Measurements from ENCODE around the gene NEK1. TPM values are rescaled to one million over a fixed set of nuclear protein-coding genes. Genes with fewer than 3 reads are reported as not detected.

The NEK1 gene
- total and polyA plus RNA-seq, 2 of the 13 experiments (the other 11 are each of a cell fraction or from before 2014, with no cell fraction given): 2.9 to 5.4 TPM

- Histone ChIP-seq H3K9ac (ENCODE audit: insufficient read depth, low read depth, low read length) (no peak overlapping the region), H3K36me3 (replicated peaks in 1 of 2; ENCODE audit: control insufficient read depth in 1 of 2, insufficient read depth in 2 of 2, low read length in 2 of 2) (no peaks in the 10 kb centered on the region), H3K4me1 (ENCODE audit: insufficient read depth, low read length) (no peaks in the 10 kb centered on the region), H2AFZ (ENCODE audit: low read length) (no peak overlapping the region), H3K79me2 (ENCODE audit: insufficient read depth, low read length) (no peaks in the 10 kb centered on the region), H4K20me1 (ENCODE audit: insufficient read depth, low read length) (no peaks in the 10 kb centered on the region), H3K4me3 (replicated peaks in 1 of 3; ENCODE audit: insufficient read depth in 1 of 3, low read depth in 2 of 3, low read length in 3 of 3) (no peak overlapping the region), H3K27me3 (ENCODE audit: control insufficient read depth in 1 of 2, insufficient read depth in 2 of 2, low read length in 2 of 2) (no peaks in the 10 kb centered on the region), H3K4me2 (ENCODE audit: low read depth, low read length) (no peak overlapping the region), H3K9me3 (ENCODE audit: low read length) (no peaks in the 10 kb centered on the region), H3K27ac (ENCODE audit: extremely low read length, insufficient read depth, low read length) (no peak overlapping the region)
- no TSS peak for BruUV-seq (replicated peaks)
- ATAC-seq: no peak
- no peak for TF ChIP-seq LBX2 (CRISPR knock-in tag; IDR thresholded peaks at IDR 0.05; ENCODE audit: borderline replicate concordance)
- TF ChIP-seq ZNF629 (CRISPR knock-in tag; conservative IDR thresholded peaks at IDR 0.05): no peak
- TF ChIP-seq ZNF562 (CRISPR knock-in tag; IDR thresholded peaks at IDR 0.05; ENCODE audit: borderline replicate concordance): no peak
- TF ChIP-seq TBX3 (IDR thresholded peaks at IDR 0.05; ENCODE audit: borderline replicate concordance): no peak
- TF ChIP-seq ZC3H13 (CRISPR knock-in tag; IDR thresholded peaks at IDR 0.05): no peak
- no peak for TF ChIP-seq FOSL2 (CRISPR knock-in tag; IDR thresholded peaks at IDR 0.05)
- TF ChIP-seq MAF1 (CRISPR knock-in tag; IDR thresholded peaks at IDR 0.05; ENCODE audit: borderline replicate concordance): no peak
- TF ChIP-seq NONO (IDR thresholded peaks at IDR 0.05): no peak
- TF ChIP-seq NONO (CRISPR knock-in tag; conservative IDR thresholded peaks at IDR 0.05): no peak
- TF ChIP-seq SP140L (CRISPR knock-in tag; IDR thresholded peaks at IDR 0.05; ENCODE audit: borderline replicate concordance): no peak
- TF ChIP-seq CENPT (CRISPR knock-in tag; IDR thresholded peaks at IDR 0.05; ENCODE audit: low read depth): no peak
- TF ChIP-seq TRAFD1 (CRISPR knock-in tag; IDR thresholded peaks at IDR 0.05; ENCODE audit: borderline replicate concordance): no peak
- no peak for TF ChIP-seq ZNF343 (CRISPR knock-in tag; IDR thresholded peaks at IDR 0.05)
- TF ChIP-seq ZNF234 (CRISPR knock-in tag; conservative IDR thresholded peaks at IDR 0.05): no peak
- no peak for TF ChIP-seq RNF2 (conservative IDR thresholded peaks at IDR 0.05; ENCODE audit: low read depth)
- TF ChIP-seq ZNF713 (CRISPR knock-in tag; IDR thresholded peaks at IDR 0.05): no peak
- 95% methylated on average over 12 of the region's 12 CpGs for WGBS (ENCODE audit: low lambda C conversion rate)
- intact Hi-C loops (cut with micrococcal nuclease; ENCODE audit: unreplicated experiment) (no loop called here), in situ Hi-C loops (cut with HindIII; ENCODE audit: extremely low pct_ligation_motif_present, low pct_unique_long_range_greater_than_20kb) (no loop called here)
- DNase-seq (ENCODE audit: low spot score): no peak
- FAIRE-seq: no peak
- ChIA-PET POLR2A (no interaction called here), CTCF (ENCODE audit: low intra/inter-chr PET ratio, low total read pairs) (no interaction called here)
Measured at GRCh38 chr4:169410839-169411770, 201.3 kb downstream of the NEK1 start.

All from HepG2 (cell line).